CD14-positive monocyte (primary cell): ENCODE measurements around the gene DLX6. TPM values are rescaled to one million over a fixed set of nuclear protein-coding genes. Genes with fewer than 3 reads are reported as not detected.

Experiments used
- DNase-seq, 3 donors: peaks; one replicate each; pipeline ENCODE4 v3.0.0-alpha.2; 2011 to 2022
- H2AFZ ChIP-seq: 2 replicates; pipeline ENCODE4 v1.6.0; 2012; ENCODE audit warnings: mild to moderate bottlenecking, low read depth, low read length, inconsistent platforms; ENCODE audit not compliant: insufficient read depth, poor library complexity, severe bottlenecking
- H3K27ac ChIP-seq, 2 donors: 1 replicate in 1 of 2; 2 replicates in 1 of 2; pipeline ENCODE4 v1.5.1; 2012 to 2013; ENCODE audit warnings: low read length in 2 of 2, control low read depth in 1 of 2, inconsistent platforms in 1 of 2, low read depth in 1 of 2, mild to moderate bottlenecking in 1 of 2
- H3K27me3 ChIP-seq, 2 donors: one replicate each; pipeline versions ENCODE4 v1.6.0 to v1.6.1; 2011 to 2013; ENCODE audit warnings: low read length in 2 of 2; ENCODE audit not compliant: control insufficient read depth in 2 of 2, insufficient read depth in 2 of 2
- H3K36me3 ChIP-seq, 2 donors: replicated peaks in 1 of 2; 1 replicate in 1 of 2; 2 replicates in 1 of 2; pipeline versions ENCODE4 v1.5.1 to v1.6.1; 2012 to 2013; ENCODE audit warnings: low read length in 2 of 2, control low read depth in 1 of 2, inconsistent platforms in 1 of 2, mild to moderate bottlenecking in 1 of 2; ENCODE audit not compliant: insufficient read depth in 2 of 2, control insufficient read depth in 1 of 2
- H3K4me1 ChIP-seq, 2 donors: 1 replicate in 1 of 2; 2 replicates in 1 of 2; pipeline versions ENCODE4 v1.5.1 to v1.6.1; 2012 to 2013; ENCODE audit warnings: low read length in 2 of 2, control low read depth in 1 of 2, inconsistent platforms in 1 of 2, mild to moderate bottlenecking in 1 of 2, moderate library complexity in 1 of 2; ENCODE audit not compliant: insufficient read depth in 2 of 2, control insufficient read depth in 1 of 2
- H3K4me2 ChIP-seq: replicated peaks from 2 replicates; pipeline ENCODE3; 2012; ENCODE audit warnings: low read length, moderate library complexity, mild to moderate bottlenecking; ENCODE audit not compliant: poor library complexity, severe bottlenecking; ENCODE audit errors: extremely low read depth
- H3K4me3 ChIP-seq, 3 experiments: fragments of 200-600 bp in 1 of 3; sonication (generic) in 1 of 3; replicated peaks in 1 of 3; 1 replicate in 2 of 3; 2 replicates in 1 of 3; pipeline ENCODE4 v1.5.1; 2011 to 2013; ENCODE audit warnings: low read length in 3 of 3, mild to moderate bottlenecking in 3 of 3, control low read depth in 2 of 3, low read depth in 2 of 3, inconsistent platforms in 1 of 3, moderate library complexity in 1 of 3
- H3K79me2 ChIP-seq: 2 replicates; pipeline ENCODE4 v1.6.0; 2012; ENCODE audit warnings: mild to moderate bottlenecking, control low read depth, inconsistent platforms, low read length, moderate library complexity; ENCODE audit not compliant: insufficient read depth
- H3K9ac ChIP-seq: 2 replicates; pipeline ENCODE4 v1.6.0; 2017; ENCODE audit warnings: low read length, mild to moderate bottlenecking; ENCODE audit not compliant: insufficient read depth, poor library complexity, severe bottlenecking
- H3K9me3 ChIP-seq, 2 donors: replicated peaks in 1 of 2; 1 replicate in 1 of 2; 2 replicates in 1 of 2; pipeline versions ENCODE4 v1.5.1 to v1.6.1; 2012 to 2013; ENCODE audit warnings: low read length in 2 of 2, control low read depth in 1 of 2; ENCODE audit not compliant: control insufficient read depth in 1 of 2, insufficient read depth in 1 of 2
- H4K20me1 ChIP-seq: 2 replicates; pipeline ENCODE4 v1.6.0; 2012; ENCODE audit warnings: mild to moderate bottlenecking, low read length, control low read depth, moderate library complexity; ENCODE audit not compliant: insufficient read depth
- H3K27ac Mint-ChIP-seq, 7 donors: one replicate each; pipeline ENCODE4 v1.8.0; 2020; ENCODE audit warnings: mild to moderate bottlenecking in 7 of 7, mixed read lengths in 7 of 7, moderate library complexity in 6 of 7, inconsistent platforms in 2 of 7
- H3K27me3 Mint-ChIP-seq, 3 donors: one replicate each; pipeline ENCODE4 v1.8.0; 2021 to 2022; ENCODE audit warnings: low read depth in 3 of 3, mild to moderate bottlenecking in 3 of 3, mixed read lengths in 3 of 3, moderate library complexity in 3 of 3, inconsistent platforms in 1 of 3
- H3K36me3 Mint-ChIP-seq, 2 donors: one replicate each; pipeline ENCODE4 v1.8.0; 2020; ENCODE audit warnings: mixed read lengths in 2 of 2, inconsistent platforms in 1 of 2, mild to moderate bottlenecking in 1 of 2
- H3K4me1 Mint-ChIP-seq: one replicate; pipeline ENCODE4 v1.8.0; 2020; ENCODE audit warnings: mild to moderate bottlenecking, mixed read lengths
- H3K4me3 Mint-ChIP-seq, 2 donors: one replicate each; pipeline ENCODE4 v1.8.0; 2020; ENCODE audit warnings: mild to moderate bottlenecking in 2 of 2, mixed read lengths in 2 of 2, moderate library complexity in 1 of 2
- H3K9me3 Mint-ChIP-seq, 7 donors: one replicate each; pipeline ENCODE4 v1.8.0; 2020 to 2022; ENCODE audit warnings: mixed read lengths in 7 of 7, mild to moderate bottlenecking in 6 of 7, moderate library complexity in 6 of 7, inconsistent platforms in 2 of 7
- WGBS: methylation state at CpG from one replicate; pipeline ENCODE4 v1.1.5; 2013; ENCODE audit warnings: missing lambda C conversion rate; ENCODE audit not compliant: insufficient coverage; 5-methylcytosine and 5-hydroxymethylcytosine counted together
- intact Hi-C, 2 donors: fragments of 100-400 bp; cut with micrococcal nuclease; formaldehyde crosslinking; loops; one replicate each; pipeline versions ENCODE4 v1.15.0 to v1.15.1; 2023
- polyA plus RNA-seq, 3 donors: library from polyadenylated mRNA; depleted of rRNA in 1 of 3; unstranded in 2 of 3; stranded (reverse) in 1 of 3; fragments of 300-500 nt in 2 of 3; fragments of >200 nt in 1 of 3; fragmentation: Illumina TruSeq in 2 of 3; gene quantifications; 1 replicate in 2 of 3; 2 replicates in 1 of 3; pipeline ENCODE4 v1.2.3, GENCODE V29; 2012 to 2021
- TF ChIP-seq, protein P1 (sequence below): fragments of 200-600 bp; IDR thresholded peaks from one replicate; pipeline ENCODE4 v1.8.0; 2022; ENCODE audit warnings: antibody characterized with exemption, mild to moderate bottlenecking

The DLX6 gene
- polyA plus RNA-seq, 3 donors: not detected

DNA sequence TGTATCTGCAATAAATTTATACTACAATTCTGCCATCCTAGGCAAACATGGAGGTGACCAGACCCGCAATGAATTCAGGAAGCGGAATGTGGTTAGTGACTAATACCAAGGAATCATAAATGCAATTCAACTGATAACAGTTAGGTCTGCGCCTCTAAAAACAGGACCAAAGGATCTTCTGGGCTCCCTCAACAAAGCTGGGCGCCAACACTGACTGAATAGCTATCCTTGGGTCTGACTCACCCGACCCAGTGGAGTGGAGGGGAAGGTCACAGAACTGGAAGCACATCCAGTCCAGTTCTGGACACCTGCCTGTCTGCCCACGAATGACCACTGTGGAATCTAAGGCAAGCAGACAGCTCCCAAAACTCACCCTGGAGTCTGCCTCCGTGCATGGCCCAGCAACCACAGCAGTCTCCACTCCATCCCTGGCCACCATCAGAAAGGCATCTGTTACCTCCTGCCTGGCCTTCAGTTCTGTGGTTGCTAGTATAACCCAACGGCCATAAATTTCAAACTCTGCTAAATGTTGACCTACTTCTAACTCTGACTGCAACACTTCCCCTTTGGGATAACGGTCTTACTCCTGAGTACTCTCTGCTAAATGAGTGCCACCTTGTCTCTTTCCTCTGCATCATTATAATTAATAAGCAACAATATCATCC is 43.0 kb upstream of the DLX6 start:
- no peaks in the 10 kb centered on the region for H4K20me1 ChIP-seq
- TF ChIP-seq, protein P1, sequence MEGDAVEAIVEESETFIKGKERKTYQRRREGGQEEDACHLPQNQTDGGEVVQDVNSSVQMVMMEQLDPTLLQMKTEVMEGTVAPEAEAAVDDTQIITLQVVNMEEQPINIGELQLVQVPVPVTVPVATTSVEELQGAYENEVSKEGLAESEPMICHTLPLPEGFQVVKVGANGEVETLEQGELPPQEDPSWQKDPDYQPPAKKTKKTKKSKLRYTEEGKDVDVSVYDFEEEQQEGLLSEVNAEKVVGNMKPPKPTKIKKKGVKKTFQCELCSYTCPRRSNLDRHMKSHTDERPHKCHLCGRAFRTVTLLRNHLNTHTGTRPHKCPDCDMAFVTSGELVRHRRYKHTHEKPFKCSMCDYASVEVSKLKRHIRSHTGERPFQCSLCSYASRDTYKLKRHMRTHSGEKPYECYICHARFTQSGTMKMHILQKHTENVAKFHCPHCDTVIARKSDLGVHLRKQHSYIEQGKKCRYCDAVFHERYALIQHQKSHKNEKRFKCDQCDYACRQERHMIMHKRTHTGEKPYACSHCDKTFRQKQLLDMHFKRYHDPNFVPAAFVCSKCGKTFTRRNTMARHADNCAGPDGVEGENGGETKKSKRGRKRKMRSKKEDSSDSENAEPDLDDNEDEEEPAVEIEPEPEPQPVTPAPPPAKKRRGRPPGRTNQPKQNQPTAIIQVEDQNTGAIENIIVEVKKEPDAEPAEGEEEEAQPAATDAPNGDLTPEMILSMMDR: no peak
- no peak overlapping the region for H2AFZ ChIP-seq
- Mint-ChIP-seq H3K4me1 (no peaks in the 10 kb centered on the region), H3K9me3 (peaks cover 0 to 13% (median 8%) of the 10 kb centered on the region in 7 donors), H3K36me3 (no peaks in the 10 kb centered on the region), H3K27me3 (peaks cover 0 to 5% (median 0%) of the 10 kb centered on the region in 3 donors), H3K27ac (no peak overlapping the region), H3K4me3 (no peak overlapping the region)
- WGBS: 44% methylated on average over 7 of the region's 9 CpGs
- no peaks in the 10 kb centered on the region for H3K36me3 ChIP-seq
- no peak overlapping the region for H3K4me2 ChIP-seq
- no peak overlapping the region for H3K27ac ChIP-seq
- no peaks in the 10 kb centered on the region for H3K27me3 ChIP-seq
- no peaks in the 10 kb centered on the region for H3K4me1 ChIP-seq
- no peak overlapping the region for H3K9ac ChIP-seq
- no peaks in the 10 kb centered on the region for H3K9me3 ChIP-seq
- no peak overlapping the region for H3K4me3 ChIP-seq
- intact Hi-C loops: no loop called here
- DNase-seq: no peak
- no peaks in the 10 kb centered on the region for H3K79me2 ChIP-seq

DNA sequence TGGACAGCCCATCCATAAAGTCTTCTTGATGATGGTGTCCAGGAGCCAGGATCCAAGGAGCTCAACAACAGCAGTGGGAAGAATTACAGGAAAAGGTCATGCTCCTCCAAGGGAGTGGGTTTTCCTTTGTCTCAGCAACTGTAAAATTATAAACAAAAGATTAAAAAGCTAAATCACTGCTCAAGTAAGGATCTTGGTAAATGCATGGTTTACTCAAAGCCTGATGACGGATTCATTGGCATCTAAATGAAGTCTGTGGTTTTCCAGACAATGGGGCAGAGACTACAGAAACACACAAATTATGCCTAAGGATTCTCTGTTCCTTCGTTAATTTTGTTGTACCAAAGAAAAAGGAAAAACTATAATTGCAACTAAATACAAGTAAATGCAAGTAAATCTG is 36.4 kb upstream of the DLX6 start:
- Mint-ChIP-seq H3K27me3 (peaks cover 0 to 5% (median 4%) of the 10 kb centered on the region in 3 donors), H3K9me3 (peaks cover 0 to 8% (median 4%) of the 10 kb centered on the region in 7 donors), H3K36me3 (no peaks in the 10 kb centered on the region), H3K27ac (no peak overlapping the region), H3K4me1 (no peaks in the 10 kb centered on the region), H3K4me3 (no peak overlapping the region)
- TF ChIP-seq, protein P1: no peak
- H3K4me3 ChIP-seq: no peak overlapping the region
- no peaks in the 10 kb centered on the region for H3K79me2 ChIP-seq
- H3K36me3 ChIP-seq: no peaks in the 10 kb centered on the region
- DNase-seq: no peak
- H4K20me1 ChIP-seq: no peaks in the 10 kb centered on the region
- H3K27me3 ChIP-seq: peaks cover 0 to under 1% of the 10 kb centered on the region in 2 donors
- no peaks in the 10 kb centered on the region for H3K4me1 ChIP-seq
- H3K27ac ChIP-seq: no peak overlapping the region
- H3K9me3 ChIP-seq: no peaks in the 10 kb centered on the region
- H3K4me2 ChIP-seq: no peak overlapping the region
- no peak overlapping the region for H2AFZ ChIP-seq
- WGBS: no CpG with 5 or more reads among the region's 2 CpGs
- intact Hi-C loops: no loop called here
- H3K9ac ChIP-seq: no peak overlapping the region
